ENCODE results near the gene SLCO2B1.

The SLCO2B1 gene

DNA sequence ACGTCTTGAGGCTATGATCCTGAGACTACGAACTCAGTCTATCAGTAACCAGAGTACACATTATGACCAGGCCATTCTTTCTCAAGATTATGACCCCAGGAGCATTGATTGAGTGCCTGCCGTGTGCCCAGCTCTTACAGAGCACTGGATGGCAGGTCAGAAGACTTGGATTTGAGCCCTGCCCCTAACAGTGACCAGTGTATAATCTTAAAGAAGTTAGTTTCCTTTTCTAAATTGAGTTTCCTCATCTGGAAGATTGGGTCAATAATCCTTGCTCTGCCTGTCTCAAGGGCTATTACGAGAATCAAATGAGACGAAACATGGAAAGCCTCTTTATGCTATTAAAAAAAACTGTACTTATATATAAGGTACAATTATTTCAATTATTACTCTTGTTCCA is 38.2 kb downstream of the SLCO2B1 start:
- H3K27me3 Mint-ChIP-seq (ENCODE audit: low read depth) = peaks cover 9% of the 10 kb centered on the region
- H3K9me3 Mint-ChIP-seq = no peaks in the 10 kb centered on the region
- H3K4me1 Mint-ChIP-seq (ENCODE audit: low read depth) = no peaks in the 10 kb centered on the region
- H3K4me3 Mint-ChIP-seq = no peak overlapping the region
- H3K27ac Mint-ChIP-seq = no peak overlapping the region
- H3K36me3 Mint-ChIP-seq (ENCODE audit: low read depth) = no peaks in the 10 kb centered on the region

DNA sequence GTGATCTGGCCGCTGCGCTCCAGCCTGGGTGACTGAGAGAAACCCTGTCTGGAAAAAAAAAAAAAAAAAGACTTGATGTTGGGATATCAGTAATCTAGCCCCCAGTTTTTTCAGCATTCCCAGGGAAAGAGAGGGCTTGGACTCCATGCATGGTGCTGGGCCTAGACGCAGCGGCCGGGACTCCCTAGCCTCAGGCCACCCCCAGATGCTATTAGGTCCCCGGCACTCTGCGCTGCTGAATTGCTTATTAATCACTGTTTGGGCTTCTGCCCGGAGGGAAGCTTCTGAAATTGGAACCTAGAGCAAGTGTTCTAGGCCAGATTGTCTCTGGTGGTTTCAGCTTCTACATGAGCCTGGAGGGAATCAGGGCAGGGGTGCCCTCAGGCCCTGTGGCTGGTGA is 39.0 kb downstream of the SLCO2B1 start:
- H3K4me1 Mint-ChIP-seq (ENCODE audit: low read depth) = no peaks in the 10 kb centered on the region
- no peaks in the 10 kb centered on the region for H3K36me3 Mint-ChIP-seq (ENCODE audit: low read depth)
- H3K9me3 Mint-ChIP-seq = no peaks in the 10 kb centered on the region
- no peak overlapping the region for H3K27ac Mint-ChIP-seq
- peaks cover 1% of the 10 kb centered on the region for H3K27me3 Mint-ChIP-seq (ENCODE audit: low read depth)
- no peak overlapping the region for H3K4me3 Mint-ChIP-seq

DNA sequence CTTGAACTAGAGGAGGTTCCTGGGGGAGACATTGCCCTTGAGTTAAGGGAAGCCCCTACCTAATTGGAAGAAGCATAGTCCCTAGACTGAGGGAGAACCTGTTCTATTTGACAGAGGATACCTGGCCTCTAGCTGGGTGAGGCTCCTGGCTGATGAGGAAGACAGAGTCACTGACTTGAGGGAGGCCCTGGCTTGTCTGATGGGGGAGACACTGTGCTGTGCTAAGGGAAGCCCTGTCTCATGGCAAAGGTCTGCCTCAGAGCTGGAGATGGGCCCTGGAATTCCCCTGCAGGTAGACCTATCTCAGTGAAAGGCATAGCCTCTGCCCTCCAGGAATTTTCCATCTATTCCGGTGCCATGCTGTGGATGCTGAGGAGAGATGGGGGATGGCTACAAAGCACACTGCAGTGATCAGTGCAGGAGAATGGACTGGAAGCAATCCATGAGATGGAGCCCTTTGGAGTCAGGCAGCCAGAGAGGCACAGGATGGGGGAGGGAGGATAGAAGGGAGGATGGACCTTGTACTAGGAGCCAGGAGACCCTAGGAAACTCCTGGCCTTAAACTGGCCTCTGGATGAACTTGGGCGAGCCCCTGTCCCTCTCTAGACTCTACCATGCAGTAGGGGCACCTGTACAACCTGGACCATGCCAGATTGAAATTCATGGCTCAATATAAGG is 39.9 kb downstream of the SLCO2B1 start:
- Mint-ChIP-seq H3K27ac (no peak overlapping the region), H3K9me3 (no peaks in the 10 kb centered on the region), H3K27me3 (ENCODE audit: low read depth) (no peaks in the 10 kb centered on the region), H3K36me3 (ENCODE audit: low read depth) (no peaks in the 10 kb centered on the region), H3K4me1 (ENCODE audit: low read depth) (no peaks in the 10 kb centered on the region), H3K4me3 (no peak overlapping the region)

DNA sequence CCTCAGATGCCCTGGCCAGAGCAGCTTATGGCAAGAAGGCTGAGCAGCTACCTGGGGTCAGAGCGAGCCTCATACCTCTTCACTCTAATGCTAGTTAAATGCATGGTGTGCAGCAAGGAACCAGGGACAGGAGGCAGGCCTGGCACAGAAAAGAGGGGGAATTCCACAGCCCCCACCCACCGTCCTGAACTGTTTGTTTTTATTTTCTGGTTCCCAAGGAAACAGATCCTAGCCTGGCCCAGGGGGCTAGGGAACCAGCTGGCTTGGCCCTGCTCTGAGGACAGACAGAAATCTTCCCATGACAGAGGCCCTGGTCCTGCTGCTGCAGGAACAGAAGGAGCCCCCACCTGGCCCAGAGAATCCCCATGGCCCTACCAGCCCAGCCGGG is 40.4 kb downstream of the SLCO2B1 start:
- Mint-ChIP-seq H3K9me3 (no peaks in the 10 kb centered on the region), H3K27ac (no peak overlapping the region), H3K4me3 (no peak overlapping the region), H3K36me3 (ENCODE audit: low read depth) (no peaks in the 10 kb centered on the region), H3K27me3 (ENCODE audit: low read depth) (no peaks in the 10 kb centered on the region), H3K4me1 (ENCODE audit: low read depth) (no peaks in the 10 kb centered on the region)

DNA sequence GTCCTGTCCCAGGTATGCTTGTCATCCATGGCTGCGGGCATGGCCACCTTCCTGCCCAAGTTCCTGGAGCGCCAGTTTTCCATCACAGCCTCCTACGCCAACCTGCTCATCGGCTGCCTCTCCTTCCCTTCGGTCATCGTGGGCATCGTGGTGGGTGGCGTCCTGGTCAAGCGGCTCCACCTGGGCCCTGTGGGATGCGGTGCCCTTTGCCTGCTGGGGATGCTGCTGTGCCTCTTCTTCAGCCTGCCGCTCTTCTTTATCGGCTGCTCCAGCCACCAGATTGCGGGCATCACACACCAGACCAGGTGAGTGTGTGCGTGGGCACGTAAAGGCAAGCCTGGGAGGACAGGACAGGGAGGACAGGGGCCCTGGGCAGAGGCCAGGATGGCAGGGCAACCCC is 42.4 kb downstream of the SLCO2B1 start:
- Mint-ChIP-seq H3K9me3 (no peaks in the 10 kb centered on the region), H3K27me3 (ENCODE audit: low read depth) (no peaks in the 10 kb centered on the region), H3K27ac (no peak overlapping the region), H3K4me3 (no peak overlapping the region), H3K4me1 (ENCODE audit: low read depth) (no peaks in the 10 kb centered on the region), H3K36me3 (ENCODE audit: low read depth) (no peaks in the 10 kb centered on the region)

- H3K36me3 Mint-ChIP-seq (ENCODE audit: low read depth) = no peaks in the 10 kb centered on the region
- H3K27me3 Mint-ChIP-seq (ENCODE audit: low read depth) = no peaks in the 10 kb centered on the region
- H3K9me3 Mint-ChIP-seq = no peaks in the 10 kb centered on the region
- H3K4me3 Mint-ChIP-seq = no peak overlapping the region
- no peaks in the 10 kb centered on the region for H3K4me1 Mint-ChIP-seq (ENCODE audit: low read depth)
- no peak overlapping the region for H3K27ac Mint-ChIP-seq
These were observed 42.8 kb downstream of the SLCO2B1 start for GRCh38 chr11:75193711-75194110.

DNA sequence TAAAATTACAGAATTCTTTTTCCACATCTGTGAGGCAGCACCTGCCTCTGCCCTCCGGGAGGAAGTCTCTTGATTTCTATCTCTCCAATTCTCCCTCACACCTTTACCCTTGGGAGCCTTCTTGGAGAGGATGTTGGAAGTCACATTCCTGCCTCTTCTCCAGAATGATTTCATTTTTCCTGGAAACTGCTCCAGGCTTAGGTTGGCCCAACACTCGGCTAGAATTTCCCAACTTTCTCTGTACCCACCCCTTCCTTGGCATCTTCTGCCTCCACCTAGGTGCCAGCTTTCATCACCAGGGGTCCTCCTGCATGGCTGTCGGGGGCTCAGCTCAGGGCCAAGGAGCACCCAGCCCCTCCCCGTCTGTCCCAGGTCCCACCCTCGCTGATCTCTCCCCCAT is 43.2 kb downstream of the SLCO2B1 start:
- H3K27ac Mint-ChIP-seq = no peak overlapping the region
- no peaks in the 10 kb centered on the region for H3K36me3 Mint-ChIP-seq (ENCODE audit: low read depth)
- no peaks in the 10 kb centered on the region for H3K27me3 Mint-ChIP-seq (ENCODE audit: low read depth)

DNA sequence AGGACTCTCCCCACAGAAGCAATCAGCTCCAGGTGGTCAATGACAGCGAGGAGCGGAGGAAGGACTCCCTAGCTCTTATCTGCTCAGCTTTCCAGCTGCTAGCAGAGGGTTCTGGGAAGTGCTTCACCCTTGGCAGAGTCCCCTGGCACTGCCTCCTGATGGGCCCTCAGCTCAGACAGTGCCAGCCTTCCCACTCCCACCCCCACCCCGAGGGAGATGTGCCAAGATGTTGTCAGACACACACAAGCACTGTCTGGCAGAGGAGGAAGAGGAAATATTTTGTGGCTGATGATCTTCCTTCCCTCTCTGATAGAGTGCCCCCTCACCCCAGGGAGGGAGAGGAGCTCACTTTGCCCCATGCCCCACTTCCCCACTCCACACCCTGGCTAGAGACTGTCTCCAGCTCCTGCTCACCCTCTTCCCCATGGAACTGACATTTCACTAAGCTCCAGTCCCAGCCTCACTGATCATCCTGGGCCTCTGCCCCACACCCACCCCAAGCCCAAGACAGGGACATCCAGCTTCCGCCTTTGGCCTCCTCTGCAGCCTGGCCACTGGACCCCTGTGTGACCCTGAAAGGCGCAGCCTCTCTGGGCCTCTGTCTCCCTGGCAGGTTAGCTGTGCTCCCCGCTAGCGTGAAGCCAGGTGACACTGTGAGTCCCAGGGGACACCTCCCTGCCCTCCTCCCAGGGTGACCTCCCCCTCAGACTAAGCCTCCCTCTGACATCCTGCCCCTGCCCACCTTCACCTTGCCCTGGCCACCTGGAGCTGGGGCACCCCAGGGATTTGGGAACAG is 44.5 kb downstream of the SLCO2B1 start:
- Mint-ChIP-seq H3K9me3 (no peaks in the 10 kb centered on the region), H3K27me3 (ENCODE audit: low read depth) (no peaks in the 10 kb centered on the region), H3K36me3 (ENCODE audit: low read depth) (no peaks in the 10 kb centered on the region), H3K4me1 (ENCODE audit: low read depth) (no peaks in the 10 kb centered on the region), H3K27ac (no peak overlapping the region), H3K4me3 (no peak overlapping the region)

More for the DNA sequence above, 43.2 kb downstream of the SLCO2B1 start:
- H3K4me1 Mint-ChIP-seq (ENCODE audit: low read depth) = no peaks in the 10 kb centered on the region
- H3K9me3 Mint-ChIP-seq = no peaks in the 10 kb centered on the region
- H3K4me3 Mint-ChIP-seq = no peak overlapping the region

- Mint-ChIP-seq H3K27me3 (ENCODE audit: low read depth) (no peaks in the 10 kb centered on the region), H3K36me3 (ENCODE audit: low read depth) (no peaks in the 10 kb centered on the region), H3K27ac (no peak overlapping the region), H3K4me1 (ENCODE audit: low read depth) (no peaks in the 10 kb centered on the region), H3K4me3 (no peak overlapping the region), H3K9me3 (no peaks in the 10 kb centered on the region)
These were observed 45.5 kb downstream of the SLCO2B1 start for GRCh38 chr11:75196426-75196825.

GRCh38 chr11:75197512-75198277 is 46.8 kb downstream of the SLCO2B1 start:
- Mint-ChIP-seq H3K36me3 (ENCODE audit: low read depth) (no peaks in the 10 kb centered on the region), H3K27me3 (ENCODE audit: low read depth) (no peaks in the 10 kb centered on the region), H3K4me1 (ENCODE audit: low read depth) (no peaks in the 10 kb centered on the region), H3K27ac (no peak overlapping the region), H3K9me3 (no peaks in the 10 kb centered on the region), H3K4me3 (no peak overlapping the region)

DNA sequence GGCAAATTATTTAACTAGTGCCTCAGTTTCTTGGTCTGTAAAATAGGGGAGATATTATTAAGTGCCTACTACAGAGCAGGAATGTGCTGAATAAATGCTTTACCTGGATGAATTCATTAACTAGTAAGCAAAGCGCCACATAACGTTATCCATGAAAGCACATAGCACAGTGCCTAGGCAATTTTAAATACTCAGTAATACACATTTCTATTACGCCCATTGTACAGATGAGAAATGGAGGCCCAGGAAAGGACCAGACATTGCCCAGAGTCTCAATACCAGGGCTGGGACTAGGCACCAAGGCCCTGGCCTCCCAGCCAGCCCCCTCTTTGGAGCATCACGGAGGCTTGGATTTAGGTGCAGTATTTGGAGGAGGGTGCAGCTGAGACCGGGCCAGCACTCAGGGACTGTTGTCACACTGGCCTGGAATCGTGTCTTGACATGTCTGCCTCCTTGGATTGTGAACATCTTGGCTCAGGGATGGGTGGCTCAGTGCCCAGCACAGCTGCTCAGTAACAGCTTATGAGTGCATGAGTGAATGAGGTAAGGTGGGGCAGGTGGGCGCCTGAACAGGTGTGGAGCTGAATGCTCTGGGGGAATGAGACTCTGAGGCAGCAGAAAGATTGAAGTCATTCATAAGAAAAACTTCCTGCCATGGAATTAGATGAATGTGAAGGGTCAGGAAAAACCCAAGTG is 47.5 kb downstream of the SLCO2B1 start:
- Mint-ChIP-seq H3K9me3 (no peaks in the 10 kb centered on the region), H3K27ac (no peak overlapping the region), H3K27me3 (ENCODE audit: low read depth) (no peaks in the 10 kb centered on the region), H3K4me3 (no peak overlapping the region), H3K4me1 (ENCODE audit: low read depth) (no peaks in the 10 kb centered on the region), H3K36me3 (ENCODE audit: low read depth) (no peaks in the 10 kb centered on the region)

DNA sequence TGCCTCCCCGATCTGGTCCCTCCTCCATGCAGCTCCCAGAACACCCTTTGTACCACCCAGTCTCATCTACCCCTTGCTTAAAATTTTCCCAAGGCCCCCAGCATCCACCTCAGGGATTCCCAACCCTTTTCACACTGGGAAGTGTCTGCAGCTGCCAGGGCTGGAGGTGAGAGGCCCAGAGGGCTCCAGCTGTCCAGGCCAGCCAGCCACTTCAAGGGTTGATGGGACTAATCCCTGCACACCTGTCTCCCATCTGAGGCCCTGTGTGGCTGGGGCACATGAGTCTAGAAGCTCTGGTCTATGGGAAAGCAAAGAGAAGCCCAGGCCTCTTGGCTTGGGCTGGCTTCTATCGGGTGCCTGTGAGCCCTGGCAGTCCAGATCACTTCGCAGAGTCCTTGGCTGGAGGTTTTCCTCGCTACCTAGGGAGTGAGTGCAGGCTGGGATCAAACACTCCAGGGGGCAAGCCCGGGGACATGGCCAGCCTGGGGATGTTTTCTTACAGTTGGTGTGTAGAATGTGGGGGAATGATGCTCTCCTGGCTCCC is 48.6 kb downstream of the SLCO2B1 start:
- H3K27ac Mint-ChIP-seq = no peak overlapping the region

GRCh38 chr11:75200051-75200450 is 49.1 kb downstream of the SLCO2B1 start:
- Mint-ChIP-seq H3K27me3 (ENCODE audit: low read depth) (no peaks in the 10 kb centered on the region), H3K9me3 (no peaks in the 10 kb centered on the region), H3K4me3 (no peak overlapping the region), H3K4me1 (ENCODE audit: low read depth) (no peaks in the 10 kb centered on the region), H3K27ac (no peak overlapping the region), H3K36me3 (ENCODE audit: low read depth) (no peaks in the 10 kb centered on the region)

More for the DNA sequence above, 48.6 kb downstream of the SLCO2B1 start:
- Mint-ChIP-seq H3K27me3 (ENCODE audit: low read depth) (no peaks in the 10 kb centered on the region), H3K4me1 (ENCODE audit: low read depth) (no peaks in the 10 kb centered on the region), H3K4me3 (no peak overlapping the region), H3K9me3 (no peaks in the 10 kb centered on the region), H3K36me3 (ENCODE audit: low read depth) (no peaks in the 10 kb centered on the region)

DNA sequence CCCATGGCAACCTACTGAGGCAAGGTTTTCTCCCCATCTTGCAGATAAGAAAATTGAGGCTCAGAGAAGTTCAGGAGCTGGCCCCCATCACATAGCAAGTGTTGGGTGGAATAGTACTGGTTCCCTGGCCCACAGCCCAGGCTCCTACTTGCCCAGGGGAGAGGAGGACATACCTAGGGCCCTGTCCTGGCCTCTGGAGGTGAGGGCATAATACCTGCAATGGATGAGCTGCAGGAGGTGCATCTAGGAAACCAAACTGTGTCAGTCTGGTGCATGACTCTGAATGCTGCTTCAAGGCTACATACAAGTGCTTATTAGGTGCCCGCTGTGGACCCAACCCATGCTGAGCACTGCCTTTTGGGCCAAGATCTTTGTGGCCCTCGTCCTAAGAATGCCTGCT is 49.6 kb downstream of the SLCO2B1 start:
- no peak overlapping the region for H3K27ac Mint-ChIP-seq
- no peaks in the 10 kb centered on the region for H3K27me3 Mint-ChIP-seq (ENCODE audit: low read depth)
- H3K4me1 Mint-ChIP-seq (ENCODE audit: low read depth) = no peaks in the 10 kb centered on the region
- no peak overlapping the region for H3K4me3 Mint-ChIP-seq
- H3K9me3 Mint-ChIP-seq = no peaks in the 10 kb centered on the region
- no peaks in the 10 kb centered on the region for H3K36me3 Mint-ChIP-seq (ENCODE audit: low read depth)

Measured in T-helper 1 cell treated with Interleukin-12 subunit alpha and Interleukin-12 subunit beta and Interleukin-4 antibody, amounts not matched to agents 30 μg/mL and 1 μg/mL, for 36 hours (primary cell).